BLaER1 treated with 17β-estradiol and CSF1 and Interleukin-3, amounts not matched to agents 10 nM and 100 nM (cell line): ENCODE results near the gene PCED1B.
"Not testable (repeated sequence)": the region's sequence is repeated elsewhere in the genome, so short reads cannot be mapped to it uniquely, and the experiment has no call there.

ENCODE experiments used
- H3K27ac ChIP-seq, 11 experiments: shearing (Covaris generic); formaldehyde crosslinking; 2 replicates each; pipeline ENCODE4 v1.8.1; 2022
- H3K27me3 ChIP-seq, 11 experiments: shearing (Covaris generic); formaldehyde crosslinking; 2 replicates each; pipeline ENCODE4 v1.8.1; 2022
- H3K36me3 ChIP-seq, 11 experiments: shearing (Covaris generic); formaldehyde crosslinking; 2 replicates each; pipeline ENCODE4 v1.8.1; 2022
- H3K4me1 ChIP-seq, 10 experiments: shearing (Covaris generic); formaldehyde crosslinking; 2 replicates each; pipeline ENCODE4 v1.8.1; 2022
- H3K4me2 ChIP-seq, 11 experiments: shearing (Covaris generic); formaldehyde crosslinking; 2 replicates each; pipeline ENCODE4 v1.8.1; 2022
- H3K4me3 ChIP-seq, 10 experiments: shearing (Covaris generic); formaldehyde crosslinking; 2 replicates each; pipeline ENCODE4 v1.8.1; 2022
- H3K9ac ChIP-seq, 11 experiments: shearing (Covaris generic); formaldehyde crosslinking; 2 replicates each; pipeline ENCODE4 v1.8.1; 2022
- H3K9me3 ChIP-seq, 11 experiments: shearing (Covaris generic); formaldehyde crosslinking; replicated peaks in 1 of 11; 2 replicates each; pipeline ENCODE4 v1.8.1; 2022
- H4K20me1 ChIP-seq, 11 experiments: shearing (Covaris generic); formaldehyde crosslinking; 2 replicates each; pipeline ENCODE4 v1.8.1; 2022
- Cebpa-rat ChIP-seq, 11 experiments: shearing (Covaris generic); IDR thresholded peaks; 2 replicates each; pipeline ENCODE4 v1.8.1; 2022

The PCED1B gene

GRCh38 chr12:47107926-47108325, 28.5 kb downstream of the PCED1B start:
- Histone ChIP-seq H3K4me3 (no peak overlapping the region), H3K4me1 (no peaks in the 10 kb centered on the region), H3K9ac (no peak overlapping the region), H3K27ac (no peak overlapping the region), H3K27me3 (no peaks in the 10 kb centered on the region), H3K36me3 (no peaks in the 10 kb centered on the region), H4K20me1 (no peaks in the 10 kb centered on the region), H3K9me3 (no peaks in the 10 kb centered on the region), H3K4me2 (no peak overlapping the region)
- no peak for TF ChIP-seq Cebpa-rat (IDR thresholded peaks at IDR 0.05)

- H3K4me1 ChIP-seq = no peaks in the 10 kb centered on the region
- H3K36me3 ChIP-seq = no peaks in the 10 kb centered on the region
- no peak overlapping the region for H3K27ac ChIP-seq
- H3K4me2 ChIP-seq = no peak overlapping the region
- H3K27me3 ChIP-seq = no peaks in the 10 kb centered on the region
- H3K9ac ChIP-seq = no peak overlapping the region
- no peaks in the 10 kb centered on the region for H4K20me1 ChIP-seq
- H3K4me3 ChIP-seq = no peak overlapping the region
- no peaks in the 10 kb centered on the region for H3K9me3 ChIP-seq
- no peak for TF ChIP-seq Cebpa-rat (IDR thresholded peaks at IDR 0.05)
Measured at GRCh38 chr12:47110011-47110541, 30.7 kb downstream of the PCED1B start.

GRCh38 chr12:47110718-47111391, 31.4 kb downstream of the PCED1B start:
- H3K36me3 ChIP-seq = no peaks in the 10 kb centered on the region
- no peak overlapping the region for H3K4me3 ChIP-seq
- no peaks in the 10 kb centered on the region for H4K20me1 ChIP-seq
- H3K27ac ChIP-seq = no peak overlapping the region
- no peak overlapping the region for H3K9ac ChIP-seq
- H3K9me3 ChIP-seq = no peaks in the 10 kb centered on the region
- H3K4me1 ChIP-seq = no peaks in the 10 kb centered on the region
- TF ChIP-seq Cebpa-rat (IDR thresholded peaks at IDR 0.05) = no peak
- H3K4me2 ChIP-seq = no peak overlapping the region
- H3K27me3 ChIP-seq = no peaks in the 10 kb centered on the region

GRCh38 chr12:47111392-47111778, 32.0 kb downstream of the PCED1B start:
- Histone ChIP-seq H3K27me3 (no peaks in the 10 kb centered on the region), H3K36me3 (no peaks in the 10 kb centered on the region), H3K9me3 (no peaks in the 10 kb centered on the region), H3K4me1 (no peaks in the 10 kb centered on the region), H3K27ac (no peak overlapping the region), H3K4me3 (no peak overlapping the region), H3K9ac (no peak overlapping the region), H3K4me2 (no peak overlapping the region), H4K20me1 (no peaks in the 10 kb centered on the region)
- TF ChIP-seq Cebpa-rat (IDR thresholded peaks at IDR 0.05) = no peak

- no peak overlapping the region for H3K4me3 ChIP-seq
- no peaks in the 10 kb centered on the region for H3K4me1 ChIP-seq
- H4K20me1 ChIP-seq = no peaks in the 10 kb centered on the region
- H3K4me2 ChIP-seq = no peak overlapping the region
- no peaks in the 10 kb centered on the region; a peak in 1 of 22 replicates for H3K36me3 ChIP-seq
- no peak overlapping the region for H3K27ac ChIP-seq
- H3K9me3 ChIP-seq = no peaks in the 10 kb centered on the region
- no peak for TF ChIP-seq Cebpa-rat (IDR thresholded peaks at IDR 0.05)
- H3K9ac ChIP-seq = no peak overlapping the region
- H3K27me3 ChIP-seq = no peaks in the 10 kb centered on the region
Measured at GRCh38 chr12:47111854-47112253, 32.4 kb downstream of the PCED1B start.

- no peaks in the 10 kb centered on the region for H3K4me1 ChIP-seq
- no peaks in the 10 kb centered on the region for H3K9me3 ChIP-seq
- H4K20me1 ChIP-seq = no peaks in the 10 kb centered on the region
- H3K27ac ChIP-seq = no peak overlapping the region
- no peak overlapping the region for H3K9ac ChIP-seq
- no peak for TF ChIP-seq Cebpa-rat (IDR thresholded peaks at IDR 0.05)
- H3K4me2 ChIP-seq = no peak overlapping the region
- no peak overlapping the region for H3K4me3 ChIP-seq
- no peaks in the 10 kb centered on the region; a peak in 1 of 22 replicates for H3K36me3 ChIP-seq
- H3K27me3 ChIP-seq = no peaks in the 10 kb centered on the region
Measured at GRCh38 chr12:47112679-47113078, 33.3 kb downstream of the PCED1B start.

- H3K27ac ChIP-seq = no peak overlapping the region
Measured at GRCh38 chr12:47114481-47114892, 35.1 kb downstream of the PCED1B start.

GRCh38 chr12:47117305-47117704, 37.9 kb downstream of the PCED1B start:
- not testable (repeated sequence) for H3K27me3 ChIP-seq, H4K20me1 ChIP-seq, H3K27ac ChIP-seq, H3K4me2 ChIP-seq, H3K36me3 ChIP-seq, H3K4me3 ChIP-seq, H3K4me1 ChIP-seq, H3K9ac ChIP-seq, H3K9me3 ChIP-seq

More at GRCh38 chr12:47114481-47114892, 35.1 kb downstream of the PCED1B start:
- Histone ChIP-seq H3K36me3 (no peaks in the 10 kb centered on the region; a peak in 1 of 22 replicates), H3K9ac (no peak overlapping the region), H3K27me3 (no peaks in the 10 kb centered on the region), H3K4me1 (no peaks in the 10 kb centered on the region), H3K4me2 (no peak overlapping the region), H4K20me1 (no peaks in the 10 kb centered on the region), H3K4me3 (no peak overlapping the region), H3K9me3 (no peaks in the 10 kb centered on the region)
- no peak for TF ChIP-seq Cebpa-rat (IDR thresholded peaks at IDR 0.05)

GRCh38 chr12:47120736-47121135, 41.3 kb downstream of the PCED1B start:
- no peaks in the 10 kb centered on the region; a peak in 1 of 22 replicates for H3K36me3 ChIP-seq
- no peaks in the 10 kb centered on the region for H3K27me3 ChIP-seq
- no peak overlapping the region for H3K4me2 ChIP-seq
- no peak for TF ChIP-seq Cebpa-rat (IDR thresholded peaks at IDR 0.05)
- H3K4me1 ChIP-seq = no peaks in the 10 kb centered on the region
- H4K20me1 ChIP-seq = no peaks in the 10 kb centered on the region
- H3K9me3 ChIP-seq = no peaks in the 10 kb centered on the region
- H3K4me3 ChIP-seq = no peak overlapping the region
- no peak overlapping the region for H3K9ac ChIP-seq
- H3K27ac ChIP-seq = no peak overlapping the region

- no peak overlapping the region for H3K4me3 ChIP-seq
- no peak overlapping the region for H3K27ac ChIP-seq
- no peak for TF ChIP-seq Cebpa-rat (IDR thresholded peaks at IDR 0.05)
- no peaks in the 10 kb centered on the region for H3K9me3 ChIP-seq
- no peaks in the 10 kb centered on the region for H3K4me1 ChIP-seq
- H3K9ac ChIP-seq = no peak overlapping the region
- H3K27me3 ChIP-seq = no peaks in the 10 kb centered on the region
- no peak overlapping the region for H3K4me2 ChIP-seq
- no peaks in the 10 kb centered on the region for H4K20me1 ChIP-seq
- no peaks in the 10 kb centered on the region; a peak in 1 of 22 replicates for H3K36me3 ChIP-seq
Measured at GRCh38 chr12:47121146-47121545, 41.7 kb downstream of the PCED1B start.
